Adrenal gland (tissue), 5 donors: Measurements from ENCODE around the gene SNX24.

Experiments used
- CTCF ChIP-seq, 6 experiments: fragments of 450-650 bp in 4 of 6; fragments of 200-600 bp in 2 of 6; sonication (generic) in 1 of 6; IDR thresholded peaks; 1 replicate in 5 of 6; 2 replicates in 1 of 6; pipeline versions ENCODE4 v1.5.1 to v1.8.0; 2016 to 2021; ENCODE audit warnings: antibody characterized with exemption in 6 of 6, mild to moderate bottlenecking in 2 of 6, moderate library complexity in 1 of 6
- POLR2A ChIP-seq, 2 donors: fragments of 450-650 bp; IDR thresholded peaks; one replicate each; pipeline ENCODE4 v1.6.1; 2017; ENCODE audit warnings: antibody characterized with exemption in 2 of 2, mild to moderate bottlenecking in 2 of 2, moderate library complexity in 1 of 2
- donor health status: DM: no; HTN: no; CAD: no.

DNA sequence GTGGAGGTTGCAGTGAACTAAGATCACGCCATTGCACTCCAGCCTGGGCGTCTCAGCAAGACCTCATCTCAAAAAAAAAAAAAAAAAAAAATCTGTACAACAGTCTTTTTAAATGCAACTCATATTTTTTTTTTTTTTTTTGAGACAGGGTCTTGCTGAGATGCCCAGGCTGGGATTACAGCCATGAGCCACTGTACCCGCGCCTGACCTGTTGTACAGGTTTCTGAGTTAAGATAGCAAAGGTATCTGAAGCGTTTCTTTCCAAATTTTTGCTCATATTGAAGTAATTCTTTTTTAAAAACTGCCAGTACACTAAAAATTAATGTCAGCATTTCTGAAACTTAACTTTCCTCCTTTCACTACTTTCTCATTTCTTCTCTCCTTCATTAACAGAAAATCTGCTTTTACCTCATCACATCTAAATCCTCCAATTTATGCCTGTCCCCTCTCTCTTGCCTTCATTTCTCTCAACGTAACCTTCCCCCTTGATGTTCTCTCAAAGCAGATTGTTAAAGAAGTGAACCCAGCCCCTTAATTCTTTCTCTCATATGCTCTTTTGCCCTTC, 3.3 kb upstream of the SNX24 start:
- TF ChIP-seq POLR2A (IDR thresholded peaks at IDR 0.05) = no peak
- no peak for TF ChIP-seq CTCF (IDR thresholded peaks at IDR 0.05)
